ENCODE results near the gene CSF1R.

The CSF1R gene

DNA sequence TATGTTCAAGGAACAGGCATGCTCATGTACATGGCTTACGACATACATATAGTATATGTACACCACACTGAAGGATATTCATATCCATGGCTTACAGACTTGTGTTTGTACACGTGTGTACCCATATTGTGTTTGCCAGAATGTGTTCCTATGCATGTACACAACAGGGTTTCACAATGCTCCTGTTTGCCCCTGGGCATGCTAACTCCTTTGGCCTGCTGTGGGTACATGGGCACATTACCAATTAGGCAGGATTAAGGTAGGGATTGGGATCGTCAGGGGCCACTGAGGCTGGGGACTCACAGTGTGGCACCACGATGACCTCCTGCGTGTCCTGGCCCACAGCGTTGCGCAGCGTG, 43.1 kb upstream of the CSF1R start (continued):
- TF ChIP-seq ZNF639 (tag by site-specific recombination; IDR thresholded peaks at IDR 0.05) (no peak), GLIS1 (tag by site-specific recombination; IDR thresholded peaks at IDR 0.05) (no peak), ZNF658 (tag by site-specific recombination; IDR thresholded peaks at IDR 0.05) (no peak)

DNA sequence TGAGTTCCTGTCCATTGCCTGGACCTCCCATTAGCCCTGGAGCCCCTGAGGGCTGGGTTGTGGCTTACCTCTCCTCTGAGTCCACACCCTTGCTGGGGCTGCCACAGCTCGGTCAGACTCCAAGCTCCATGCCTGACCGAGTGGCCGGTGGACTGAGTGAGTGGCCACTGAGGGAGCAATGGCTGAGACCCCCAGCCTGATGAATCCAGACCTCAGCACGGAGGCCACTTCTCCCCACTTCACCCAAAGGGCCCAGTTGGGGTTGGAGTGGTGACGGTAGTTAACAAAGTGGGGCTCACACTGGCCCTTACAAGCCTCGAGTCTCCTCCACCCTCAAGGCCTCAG, 40.5 kb upstream of the CSF1R start:
- Histone ChIP-seq H3K9me3 (ENCODE audit: control insufficient read depth, insufficient read depth, low read depth, low read length) (no peaks in the 10 kb centered on the region), H3K36me3 (ENCODE audit: control insufficient read depth in 2 of 2, insufficient read depth in 1 of 2, low read length in 2 of 2) (no peaks in the 10 kb centered on the region), H3K4me1 (ENCODE audit: control insufficient read depth, insufficient read depth, low read length) (no peaks in the 10 kb centered on the region), H3K4me3 (ENCODE audit: low read depth, low read length) (no peak overlapping the region), H3K27ac (ENCODE audit: extremely low read depth, low read depth, low read length) (no peak overlapping the region)
- CTCF ChIA-PET: interaction anchor here (0.7 to 1.9 kb wide), 4 partner anchors 8 to 433 kb away, joined by 4 to 7 read pairs (median 4); no protein-coding TSS in a partner anchor
- POLR2A ChIA-PET: no interaction called here
- no peak for TF ChIP-seq ZNF16 (tag by site-specific recombination; IDR thresholded peaks at IDR 0.05; ENCODE audit: low read depth)
- TF ChIP-seq ZFP3 (tag by site-specific recombination; IDR thresholded peaks at IDR 0.05; ENCODE audit: low read depth): no peak
- no peak for TF ChIP-seq BCL11A (tag by site-specific recombination; IDR thresholded peaks at IDR 0.05; ENCODE audit: low read depth)
- TF ChIP-seq ZBTB10 (tag by site-specific recombination; IDR thresholded peaks at IDR 0.05): no peak
- TF ChIP-seq ZNF404 (tag by site-specific recombination; IDR thresholded peaks at IDR 0.05): no peak
- no peak for TF ChIP-seq ZNF623 (tag by site-specific recombination; IDR thresholded peaks at IDR 0.05)
- TF ChIP-seq ZNF776 (tag by site-specific recombination; IDR thresholded peaks at IDR 0.05; ENCODE audit: borderline replicate concordance): no peak
- TF ChIP-seq ZNF704 (tag by site-specific recombination; IDR thresholded peaks at IDR 0.05): no peak
- TF ChIP-seq, protein P1, sequence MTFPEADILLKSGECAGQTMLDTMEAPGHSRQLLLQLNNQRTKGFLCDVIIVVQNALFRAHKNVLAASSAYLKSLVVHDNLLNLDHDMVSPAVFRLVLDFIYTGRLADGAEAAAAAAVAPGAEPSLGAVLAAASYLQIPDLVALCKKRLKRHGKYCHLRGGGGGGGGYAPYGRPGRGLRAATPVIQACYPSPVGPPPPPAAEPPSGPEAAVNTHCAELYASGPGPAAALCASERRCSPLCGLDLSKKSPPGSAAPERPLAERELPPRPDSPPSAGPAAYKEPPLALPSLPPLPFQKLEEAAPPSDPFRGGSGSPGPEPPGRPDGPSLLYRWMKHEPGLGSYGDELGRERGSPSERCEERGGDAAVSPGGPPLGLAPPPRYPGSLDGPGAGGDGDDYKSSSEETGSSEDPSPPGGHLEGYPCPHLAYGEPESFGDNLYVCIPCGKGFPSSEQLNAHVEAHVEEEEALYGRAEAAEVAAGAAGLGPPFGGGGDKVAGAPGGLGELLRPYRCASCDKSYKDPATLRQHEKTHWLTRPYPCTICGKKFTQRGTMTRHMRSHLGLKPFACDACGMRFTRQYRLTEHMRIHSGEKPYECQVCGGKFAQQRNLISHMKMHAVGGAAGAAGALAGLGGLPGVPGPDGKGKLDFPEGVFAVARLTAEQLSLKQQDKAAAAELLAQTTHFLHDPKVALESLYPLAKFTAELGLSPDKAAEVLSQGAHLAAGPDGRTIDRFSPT (tag by site-specific recombination; IDR thresholded peaks at IDR 0.05): no peak

- H3K4me3 ChIP-seq (ENCODE audit: low read depth, low read length): no peak overlapping the region
- no peaks in the 10 kb centered on the region for H3K36me3 ChIP-seq (ENCODE audit: control insufficient read depth in 2 of 2, insufficient read depth in 1 of 2, low read length in 2 of 2)
- H3K27ac ChIP-seq (ENCODE audit: extremely low read depth, low read depth, low read length): no peak overlapping the region
- no peaks in the 10 kb centered on the region for H3K9me3 ChIP-seq (ENCODE audit: control insufficient read depth, insufficient read depth, low read depth, low read length)
- no peaks in the 10 kb centered on the region for H3K4me1 ChIP-seq (ENCODE audit: control insufficient read depth, insufficient read depth, low read length)
- ChIA-PET CTCF (interaction anchor here (0.7 to 1.5 kb wide), 2 partner anchors 9 to 292 kb away, joined by 3 to 4 read pairs; no protein-coding TSS in a partner anchor), POLR2A (no interaction called here)
- no peak for TF ChIP-seq ZSCAN16 (tag by site-specific recombination; IDR thresholded peaks at IDR 0.05)
- no peak for TF ChIP-seq TRIM28 (IDR thresholded peaks at IDR 0.05; ENCODE audit: borderline replicate concordance, low read length)
- no peak for TF ChIP-seq ZNF48 (tag by site-specific recombination; IDR thresholded peaks at IDR 0.05)
- TF ChIP-seq ZNF658 (tag by site-specific recombination; IDR thresholded peaks at IDR 0.05): no peak
- TF ChIP-seq, protein P2, sequence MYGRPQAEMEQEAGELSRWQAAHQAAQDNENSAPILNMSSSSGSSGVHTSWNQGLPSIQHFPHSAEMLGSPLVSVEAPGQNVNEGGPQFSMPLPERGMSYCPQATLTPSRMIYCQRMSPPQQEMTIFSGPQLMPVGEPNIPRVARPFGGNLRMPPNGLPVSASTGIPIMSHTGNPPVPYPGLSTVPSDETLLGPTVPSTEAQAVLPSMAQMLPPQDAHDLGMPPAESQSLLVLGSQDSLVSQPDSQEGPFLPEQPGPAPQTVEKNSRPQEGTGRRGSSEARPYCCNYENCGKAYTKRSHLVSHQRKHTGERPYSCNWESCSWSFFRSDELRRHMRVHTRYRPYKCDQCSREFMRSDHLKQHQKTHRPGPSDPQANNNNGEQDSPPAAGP (tag by site-specific recombination; IDR thresholded peaks at IDR 0.05): no peak
- TF ChIP-seq ZNF2 (tag by site-specific recombination; IDR thresholded peaks at IDR 0.05): no peak
- peak; percentile 87 for TF ChIP-seq ZIC2 (tag by site-specific recombination; IDR thresholded peaks at IDR 0.05)
- no peak for TF ChIP-seq MYNN (tag by site-specific recombination; IDR thresholded peaks at IDR 0.05; ENCODE audit: borderline replicate concordance)
- TF ChIP-seq GLIS1 (tag by site-specific recombination; IDR thresholded peaks at IDR 0.05): peak; percentile 56
These were observed 40.0 kb upstream of the CSF1R start for GRCh38 chr5:150126199-150126920.

All from HEK293 (cell line).